Vagina (tissue), 2 donors: Measurements from ENCODE around the gene FRRS1L. TPM values are rescaled to one million over a fixed set of nuclear protein-coding genes. Genes with fewer than 3 reads are reported as not detected.

Source experiments
- DNase-seq, 2 donors: peaks; one replicate each; pipeline ENCODE4 v3.0.0-alpha.2; 2017; ENCODE audit errors: extremely low spot score in 2 of 2
- H3K27ac ChIP-seq: fragments of 200-600 bp; sonication (generic); one replicate; pipeline ENCODE4 v1.5.1; 2019
- H3K27me3 ChIP-seq: fragments of 200-600 bp; sonication (generic); one replicate; pipeline ENCODE4 v1.5.1; 2019
- H3K36me3 ChIP-seq, 2 donors: fragments of 200-600 bp; sonication (generic); one replicate each; pipeline ENCODE4 v1.5.1; 2017 to 2019
- H3K4me1 ChIP-seq: fragments of 200-600 bp; sonication (generic); one replicate; pipeline ENCODE4 v1.5.1; 2019
- H3K4me3 ChIP-seq, 2 donors: fragments of 200-600 bp; sonication (generic); 1 replicate in 1 of 2; 2 replicates in 1 of 2; pipeline ENCODE4 v1.5.1; 2016 to 2019
- H3K9me3 ChIP-seq: fragments of 200-600 bp; sonication (generic); one replicate; pipeline ENCODE4 v1.5.1; 2019
- CTCF ChIP-seq, 3 experiments: fragments of 450-650 bp in 2 of 3; fragments of 200-600 bp in 1 of 3; sonication (generic) in 1 of 3; IDR thresholded peaks; one replicate each; pipeline ENCODE4 v1.5.1; 2017 to 2019; ENCODE audit warnings: antibody characterized with exemption in 3 of 3, mild to moderate bottlenecking in 2 of 3, moderate library complexity in 2 of 3
- POLR2A ChIP-seq, 2 donors: fragments of 450-650 bp; IDR thresholded peaks; one replicate each; pipeline ENCODE4 v1.6.1; 2017; ENCODE audit warnings: antibody characterized with exemption in 2 of 2, mild to moderate bottlenecking in 2 of 2, moderate library complexity in 2 of 2
- POLR2AphosphoS5 ChIP-seq, 2 donors: sonication (generic); formaldehyde crosslinking; IDR thresholded peaks; one replicate each; pipeline ENCODE4 v1.9.0; 2017; ENCODE audit warnings: antibody characterized with exemption in 2 of 2, mild to moderate bottlenecking in 2 of 2, low read depth in 1 of 2; ENCODE audit not compliant: insufficient read depth in 1 of 2
- intact Hi-C: fragments of 100-400 bp; cut with DNase I; formaldehyde crosslinking; loops from one replicate; pipeline ENCODE4 v1.15.1; 2023
- total RNA-seq: library from RNA; depleted of rRNA; stranded (reverse); fragments of >200 nt; gene quantifications from one replicate; pipeline ENCODE4 v1.2.3, GENCODE V29; 2016

Gene FRRS1L
- total RNA-seq, 1 donor from 2014 or later: 2.2 TPM

- DNase-seq: no peak
- TF ChIP-seq POLR2AphosphoS5 (IDR thresholded peaks at IDR 0.05; ENCODE audit: insufficient read depth in 1 of 2, low read depth in 1 of 2): no peak
- no peak for TF ChIP-seq POLR2A (IDR thresholded peaks at IDR 0.05)
- TF ChIP-seq CTCF (IDR thresholded peaks at IDR 0.05): no peak
- H3K9me3 ChIP-seq: no peaks in the 10 kb centered on the region
- no peaks in the 10 kb centered on the region for H3K27me3 ChIP-seq
- no peak overlapping the region for H3K27ac ChIP-seq
- peaks cover 8% of the 10 kb centered on the region for H3K4me1 ChIP-seq
- intact Hi-C loops: no loop called here
- peaks cover 0 to 46% of the 10 kb centered on the region in 2 donors for H3K36me3 ChIP-seq
- no peak overlapping the region for H3K4me3 ChIP-seq
Observed at GRCh38 chr9:109092587-109092986, 74.5 kb downstream of the FRRS1L start.

- no peak for TF ChIP-seq CTCF (IDR thresholded peaks at IDR 0.05)
- TF ChIP-seq POLR2A (IDR thresholded peaks at IDR 0.05): no peak
- no peak for TF ChIP-seq POLR2AphosphoS5 (IDR thresholded peaks at IDR 0.05; ENCODE audit: insufficient read depth in 1 of 2, low read depth in 1 of 2)
- Histone ChIP-seq H3K27me3 (no peaks in the 10 kb centered on the region), H3K27ac (no peak overlapping the region), H3K9me3 (no peaks in the 10 kb centered on the region), H3K36me3 (peaks cover 0 to 46% of the 10 kb centered on the region in 2 donors), H3K4me1 (peaks cover 4% of the 10 kb centered on the region), H3K4me3 (no peak overlapping the region)
- no peak for DNase-seq
- intact Hi-C loops: no loop called here
Observed at GRCh38 chr9:109092051-109092580, 74.9 kb downstream of the FRRS1L start.

- H3K27ac ChIP-seq: no peak overlapping the region
- DNase-seq: no peak
- H3K4me3 ChIP-seq: no peak overlapping the region
- no peaks in the 10 kb centered on the region for H3K4me1 ChIP-seq
- H3K9me3 ChIP-seq: no peaks in the 10 kb centered on the region
- no peaks in the 10 kb centered on the region for H3K27me3 ChIP-seq
- intact Hi-C loops: no loop called here
- TF ChIP-seq POLR2A (IDR thresholded peaks at IDR 0.05) (no peak), CTCF (IDR thresholded peaks at IDR 0.05) (no peak), POLR2AphosphoS5 (IDR thresholded peaks at IDR 0.05; ENCODE audit: insufficient read depth in 1 of 2, low read depth in 1 of 2) (no peak)
- peaks cover 0 to 54% of the 10 kb centered on the region in 2 donors for H3K36me3 ChIP-seq
Observed at GRCh38 chr9:109088221-109088620, 78.8 kb downstream of the FRRS1L start.

- no peak for DNase-seq
- Histone ChIP-seq H3K36me3 (peaks cover 0 to 50% of the 10 kb centered on the region in 2 donors), H3K27ac (no peak overlapping the region), H3K27me3 (no peaks in the 10 kb centered on the region), H3K9me3 (no peaks in the 10 kb centered on the region), H3K4me1 (no peaks in the 10 kb centered on the region), H3K4me3 (no peak overlapping the region)
- intact Hi-C loops: no loop called here
- TF ChIP-seq POLR2A (IDR thresholded peaks at IDR 0.05): no peak
- no peak for TF ChIP-seq CTCF (IDR thresholded peaks at IDR 0.05)
- no peak for TF ChIP-seq POLR2AphosphoS5 (IDR thresholded peaks at IDR 0.05; ENCODE audit: insufficient read depth in 1 of 2, low read depth in 1 of 2)
Observed at GRCh38 chr9:109087795-109088194, 79.3 kb downstream of the FRRS1L start.

- intact Hi-C loops: no loop called here
- H3K4me3 ChIP-seq: no peak overlapping the region
- peaks cover 0 to 35% of the 10 kb centered on the region in 2 donors for H3K36me3 ChIP-seq
- DNase-seq: no peak
- no peaks in the 10 kb centered on the region for H3K27me3 ChIP-seq
- H3K9me3 ChIP-seq: no peaks in the 10 kb centered on the region
- no peak overlapping the region for H3K27ac ChIP-seq
- TF ChIP-seq CTCF (IDR thresholded peaks at IDR 0.05) (no peak), POLR2A (IDR thresholded peaks at IDR 0.05) (no peak), POLR2AphosphoS5 (IDR thresholded peaks at IDR 0.05; ENCODE audit: insufficient read depth in 1 of 2, low read depth in 1 of 2) (no peak)
- H3K4me1 ChIP-seq: no peaks in the 10 kb centered on the region
Observed at GRCh38 chr9:109086221-109086620, 80.8 kb downstream of the FRRS1L start.
